ENCODE data around the gene CYP21A2. TPM values are rescaled to one million over a fixed set of nuclear protein-coding genes. Genes with fewer than 3 reads are reported as not detected.
"Not testable (repeated sequence)": the region's sequence is repeated elsewhere in the genome, so short reads cannot be mapped to it uniquely, and the experiment has no call there.

CYP21A2 gene
- total RNA-seq, 1 donor: 0.09 TPM

DNA sequence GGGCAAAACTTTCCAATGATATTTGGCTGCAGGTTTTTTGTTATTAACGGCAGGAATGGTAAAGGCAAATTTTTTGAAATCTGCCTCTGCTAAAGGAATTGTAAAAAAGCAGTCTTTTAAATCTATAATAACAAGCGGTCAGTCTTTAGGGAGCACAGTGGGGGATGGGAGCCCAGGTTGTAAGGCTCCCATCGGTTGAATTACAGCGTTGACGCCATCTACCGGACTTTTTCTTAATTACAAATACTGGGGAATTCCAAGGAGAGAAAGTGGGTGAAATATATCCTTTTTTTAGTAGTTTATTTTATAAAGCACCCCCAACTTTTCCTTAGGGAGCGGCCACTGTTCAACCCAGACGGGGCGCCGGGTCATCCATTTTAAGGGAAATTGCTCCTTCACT lies 16.1 kb upstream of the CYP21A2 start:
- H3K4me3 ChIP-seq (ENCODE audit: low read depth, low read length); DNase-seq (ENCODE audit: low read depth): not testable (repeated sequence)

DNA sequence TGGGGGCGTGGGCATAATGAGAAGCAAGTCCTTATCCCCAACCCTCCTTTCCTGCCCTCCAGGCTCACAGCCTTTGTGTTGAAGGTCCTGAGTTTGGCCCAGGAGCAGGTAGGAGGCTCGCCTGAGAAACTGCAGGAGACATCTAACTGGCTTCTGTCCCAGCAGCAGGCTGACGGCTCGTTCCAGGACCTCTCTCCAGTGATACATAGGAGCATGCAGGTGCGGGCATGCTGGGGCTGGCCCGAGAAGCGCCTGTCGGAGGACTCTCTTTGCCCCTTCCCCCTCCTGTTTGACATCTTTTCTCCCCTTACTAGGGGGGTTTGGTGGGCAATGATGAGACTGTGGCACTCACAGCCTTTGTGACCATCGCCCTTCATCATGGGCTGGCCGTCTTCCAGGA lies 9.6 kb upstream of the CYP21A2 start:
- not testable (repeated sequence) for DNase-seq (ENCODE audit: low read depth); H3K4me3 ChIP-seq (ENCODE audit: low read depth, low read length)

DNA sequence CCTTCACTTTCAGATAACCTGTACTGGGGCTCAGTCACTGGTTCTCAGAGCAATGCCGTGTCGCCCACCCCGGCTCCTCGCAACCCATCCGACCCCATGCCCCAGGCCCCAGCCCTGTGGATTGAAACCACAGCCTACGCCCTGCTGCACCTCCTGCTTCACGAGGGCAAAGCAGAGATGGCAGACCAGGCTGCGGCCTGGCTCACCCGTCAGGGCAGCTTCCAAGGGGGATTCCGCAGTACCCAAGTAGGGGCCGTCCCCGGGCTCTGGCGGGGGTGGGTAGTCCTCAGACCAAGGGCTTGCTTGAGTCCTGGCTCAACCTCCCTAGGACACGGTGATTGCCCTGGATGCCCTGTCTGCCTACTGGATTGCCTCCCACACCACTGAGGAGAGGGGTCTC lies 8.7 kb upstream of the CYP21A2 start:
- DNase-seq (ENCODE audit: low read depth); H3K4me3 ChIP-seq (ENCODE audit: low read depth, low read length): not testable (repeated sequence)

DNA sequence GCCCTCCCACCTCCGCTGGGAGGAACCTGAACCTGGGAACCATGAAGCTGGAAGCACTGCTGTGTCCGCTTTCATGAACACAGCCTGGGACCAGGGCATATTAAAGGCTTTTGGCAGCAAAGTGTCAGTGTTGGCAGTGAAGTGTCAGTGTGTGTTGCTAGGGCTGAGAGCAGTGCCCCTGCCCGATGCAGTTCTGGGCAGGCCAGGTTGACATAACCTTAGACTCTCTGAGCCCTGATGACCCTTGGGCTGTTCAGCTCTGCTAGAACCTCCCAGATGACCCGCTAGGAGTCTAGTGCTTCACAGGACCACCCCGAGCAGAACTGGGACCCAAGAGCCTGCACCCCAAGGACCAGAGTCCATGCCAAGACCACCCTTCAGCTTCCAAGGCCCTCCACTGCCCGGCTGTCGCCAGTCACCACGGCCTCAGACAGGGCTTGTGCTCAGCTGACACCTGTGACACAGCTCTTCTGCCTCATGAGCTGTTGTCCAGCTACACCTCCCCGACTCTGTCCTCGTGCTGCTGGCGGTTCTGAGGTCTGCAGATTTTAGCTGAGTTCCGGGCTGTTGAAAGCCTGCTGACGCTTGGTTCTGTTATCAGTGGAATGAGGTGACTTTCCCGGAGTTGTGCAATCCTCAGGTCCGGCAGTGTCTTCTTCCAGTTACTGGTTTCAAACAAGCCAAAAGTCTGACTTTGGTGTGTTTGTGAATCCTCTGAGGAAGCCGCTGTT lies 2.8 kb upstream of the CYP21A2 start:
- DNase-seq (ENCODE audit: low read depth); H3K4me3 ChIP-seq (ENCODE audit: low read depth, low read length): not testable (repeated sequence)

DNA sequence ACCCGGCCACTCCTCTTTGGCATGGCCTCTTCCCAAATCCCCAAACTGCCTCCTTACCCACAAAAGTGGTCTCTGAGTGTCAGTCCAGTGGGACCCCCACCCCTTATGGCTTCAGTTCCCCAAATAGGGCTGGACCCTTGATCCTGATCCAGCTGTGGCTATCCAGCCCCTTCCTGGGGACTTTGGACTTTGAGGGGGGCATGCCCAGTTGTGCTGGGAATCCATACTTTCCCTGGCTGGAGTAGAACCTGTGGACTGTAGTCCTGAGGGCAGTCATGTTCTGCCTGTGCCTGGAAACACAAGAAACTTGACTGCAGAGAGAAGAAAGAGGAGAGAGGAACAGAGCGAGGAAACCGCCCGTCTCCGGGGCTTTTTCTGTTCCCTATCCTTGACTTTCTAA lies 1.1 kb upstream of the CYP21A2 start:
- H3K4me3 ChIP-seq (ENCODE audit: low read depth, low read length); DNase-seq (ENCODE audit: low read depth): not testable (repeated sequence)

DNA sequence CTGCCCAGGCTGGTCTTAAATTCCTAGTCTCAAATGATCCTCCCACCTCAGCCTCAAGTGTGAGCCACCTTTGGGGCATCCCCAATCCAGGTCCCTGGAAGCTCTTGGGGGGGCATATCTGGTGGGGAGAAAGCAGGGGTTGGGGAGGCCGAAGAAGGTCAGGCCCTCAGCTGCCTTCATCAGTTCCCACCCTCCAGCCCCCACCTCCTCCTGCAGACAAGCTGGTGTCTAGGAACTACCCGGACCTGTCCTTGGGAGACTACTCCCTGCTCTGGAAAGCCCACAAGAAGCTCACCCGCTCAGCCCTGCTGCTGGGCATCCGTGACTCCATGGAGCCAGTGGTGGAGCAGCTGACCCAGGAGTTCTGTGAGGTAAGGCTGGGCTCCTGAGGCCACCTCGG lies 663 bp downstream of the CYP21A2 start:
- DNase-seq (ENCODE audit: low read depth); H3K4me3 ChIP-seq (ENCODE audit: low read depth, low read length): not testable (repeated sequence)

DNA sequence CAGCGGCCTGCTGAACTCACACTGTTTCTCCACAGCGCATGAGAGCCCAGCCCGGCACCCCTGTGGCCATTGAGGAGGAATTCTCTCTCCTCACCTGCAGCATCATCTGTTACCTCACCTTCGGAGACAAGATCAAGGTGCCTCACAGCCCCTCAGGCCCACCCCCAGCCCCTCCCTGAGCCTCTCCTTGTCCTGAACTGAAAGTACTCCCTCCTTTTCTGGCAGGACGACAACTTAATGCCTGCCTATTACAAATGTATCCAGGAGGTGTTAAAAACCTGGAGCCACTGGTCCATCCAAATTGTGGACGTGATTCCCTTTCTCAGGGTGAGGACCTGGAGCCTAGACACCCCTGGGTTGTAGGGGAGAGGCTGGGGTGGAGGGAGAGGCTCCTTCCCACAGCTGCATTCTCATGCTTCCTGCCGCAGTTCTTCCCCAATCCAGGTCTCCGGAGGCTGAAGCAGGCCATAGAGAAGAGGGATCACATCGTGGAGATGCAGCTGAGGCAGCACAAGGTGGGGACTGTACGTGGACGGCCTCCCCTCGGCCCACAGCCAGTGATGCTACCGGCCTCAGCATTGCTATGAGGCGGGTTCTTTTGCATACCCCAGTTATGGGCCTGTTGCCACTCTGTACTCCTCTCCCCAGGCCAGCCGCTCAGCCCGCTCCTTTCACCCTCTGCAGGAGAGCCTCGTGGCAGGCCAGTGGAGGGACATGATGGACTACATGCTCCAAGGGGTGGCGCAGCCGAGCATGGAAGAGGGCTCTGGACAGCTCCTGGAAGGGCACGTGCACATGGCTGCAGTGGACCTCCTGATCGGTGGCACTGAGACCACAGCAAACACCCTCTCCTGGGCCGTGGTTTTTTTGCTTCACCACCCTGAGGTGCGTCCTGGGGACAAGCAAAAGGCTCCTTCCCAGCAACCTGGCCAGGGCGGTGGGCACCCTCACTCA lies 1.4 kb downstream of the CYP21A2 start:
- H3K4me3 ChIP-seq (ENCODE audit: low read depth, low read length): not testable (repeated sequence)

DNA sequence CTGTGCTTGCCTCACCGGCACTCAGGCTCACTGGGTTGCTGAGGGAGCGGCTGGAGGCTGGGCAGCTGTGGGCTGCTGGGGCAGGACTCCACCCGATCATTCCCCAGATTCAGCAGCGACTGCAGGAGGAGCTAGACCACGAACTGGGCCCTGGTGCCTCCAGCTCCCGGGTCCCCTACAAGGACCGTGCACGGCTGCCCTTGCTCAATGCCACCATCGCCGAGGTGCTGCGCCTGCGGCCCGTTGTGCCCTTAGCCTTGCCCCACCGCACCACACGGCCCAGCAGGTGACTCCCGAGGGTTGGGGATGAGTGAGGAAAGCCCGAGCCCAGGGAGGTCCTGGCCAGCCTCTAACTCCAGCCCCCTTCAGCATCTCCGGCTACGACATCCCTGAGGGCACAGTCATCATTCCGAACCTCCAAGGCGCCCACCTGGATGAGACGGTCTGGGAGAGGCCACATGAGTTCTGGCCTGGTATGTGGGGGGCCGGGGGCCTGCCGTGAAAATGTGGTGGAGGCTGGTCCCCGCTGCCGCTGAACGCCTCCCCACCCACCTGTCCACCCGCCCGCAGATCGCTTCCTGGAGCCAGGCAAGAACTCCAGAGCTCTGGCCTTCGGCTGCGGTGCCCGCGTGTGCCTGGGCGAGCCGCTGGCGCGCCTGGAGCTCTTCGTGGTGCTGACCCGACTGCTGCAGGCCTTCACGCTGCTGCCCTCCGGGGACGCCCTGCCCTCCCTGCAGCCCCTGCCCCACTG lies 2.3 kb downstream of the CYP21A2 start:
- DNase-seq (ENCODE audit: low read depth); H3K4me3 ChIP-seq (ENCODE audit: low read depth, low read length): not testable (repeated sequence)

More for the DNA sequence above, 1.4 kb downstream of the CYP21A2 start:
- not testable (repeated sequence) for DNase-seq (ENCODE audit: low read depth)

DNA sequence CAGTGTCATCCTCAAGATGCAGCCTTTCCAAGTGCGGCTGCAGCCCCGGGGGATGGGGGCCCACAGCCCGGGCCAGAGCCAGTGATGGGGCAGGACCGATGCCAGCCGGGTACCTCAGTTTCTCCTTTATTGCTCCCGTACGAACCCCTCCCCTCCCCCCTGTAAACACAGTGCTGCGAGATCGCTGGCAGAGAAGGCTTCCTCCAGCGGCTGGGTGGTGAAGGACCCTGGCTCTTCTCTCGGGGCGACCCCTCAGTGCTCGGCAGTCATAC lies 2.8 kb downstream of the CYP21A2 start:
- DNase-seq (ENCODE audit: low read depth); H3K4me3 ChIP-seq (ENCODE audit: low read depth, low read length): not testable (repeated sequence)

DNA sequence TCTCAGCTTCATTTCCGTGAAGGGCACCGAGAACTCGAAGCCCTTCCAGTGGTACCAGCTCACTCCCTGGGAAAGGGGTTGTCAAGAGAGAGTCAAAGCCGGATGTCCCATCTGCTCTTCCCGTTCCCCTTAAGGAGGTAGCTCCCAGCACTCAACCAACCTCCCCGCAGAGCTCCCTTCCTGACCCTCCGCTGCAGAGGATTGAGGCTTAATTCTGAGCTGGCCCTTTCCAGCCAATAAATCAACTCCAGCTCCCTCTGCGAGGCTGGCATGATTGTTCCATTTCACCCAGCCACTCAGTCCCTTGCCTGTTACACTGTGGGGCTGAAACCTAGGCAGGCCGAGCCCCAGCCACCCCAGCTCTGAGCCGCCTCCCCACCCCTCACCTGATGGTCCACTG lies 3.2 kb downstream of the CYP21A2 start:
- not testable (repeated sequence) for H3K4me3 ChIP-seq (ENCODE audit: low read depth, low read length); DNase-seq (ENCODE audit: low read depth)

DNA sequence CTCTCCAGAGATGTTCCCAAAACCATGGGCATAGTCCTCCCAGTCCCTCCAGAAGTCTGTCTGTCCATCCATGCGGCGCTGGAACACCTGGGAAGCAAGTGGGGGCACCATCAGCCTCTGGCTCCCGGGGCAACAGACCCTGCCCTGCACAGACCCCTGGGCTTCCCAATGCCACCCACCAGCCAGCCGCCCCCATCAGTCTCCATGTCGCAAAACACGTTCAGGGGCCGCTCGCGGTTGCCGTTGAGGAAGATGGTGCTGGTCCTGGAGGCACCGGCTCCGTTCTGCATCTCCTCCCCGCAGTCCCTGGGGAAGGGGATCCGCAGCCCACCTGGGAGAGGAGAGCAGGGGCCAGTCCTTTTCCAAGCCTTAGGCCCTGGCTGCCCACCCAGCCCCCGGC lies 4.1 kb downstream of the CYP21A2 start:
- H3K4me3 ChIP-seq (ENCODE audit: low read depth, low read length); DNase-seq (ENCODE audit: low read depth): not testable (repeated sequence)

DNA sequence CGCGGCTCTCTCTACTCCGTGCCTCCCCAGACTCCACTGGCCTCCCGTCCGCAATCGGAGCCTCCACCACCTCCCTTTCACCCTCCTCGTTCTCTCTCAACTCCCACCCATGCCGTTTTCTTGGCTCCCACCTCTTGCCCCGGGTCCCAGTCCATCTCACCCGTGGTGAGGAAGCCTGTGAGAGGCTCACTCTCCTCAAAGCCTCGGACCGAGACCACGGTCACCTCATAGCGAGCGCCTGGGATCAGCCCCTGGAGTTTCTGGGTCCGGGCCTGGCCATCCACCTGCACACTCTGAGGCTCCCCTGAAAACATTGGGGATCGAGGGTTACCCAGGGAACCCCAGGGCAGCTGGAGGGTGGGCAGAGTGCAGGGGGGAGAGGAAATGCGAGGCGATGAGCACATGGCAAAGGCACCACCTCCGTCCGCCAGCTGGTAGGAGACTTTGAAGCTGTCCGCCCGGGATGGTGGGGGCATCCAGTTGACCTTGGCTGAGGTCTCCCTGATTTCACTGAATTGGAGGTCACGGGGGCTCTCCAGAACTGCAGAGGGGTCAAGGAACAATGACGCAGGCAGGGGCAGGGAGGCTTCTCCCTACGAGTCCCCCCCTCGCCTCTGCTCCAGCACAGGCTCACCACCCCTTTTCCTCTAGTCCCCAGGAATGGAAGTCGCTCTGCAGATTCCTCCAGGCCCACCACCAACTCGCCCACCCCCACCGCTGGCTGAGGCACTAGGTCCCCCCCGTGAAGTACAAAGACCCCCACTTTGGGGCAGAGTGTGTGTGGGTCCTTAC lies 5.6 kb downstream of the CYP21A2 start:
- not testable (repeated sequence) for DNase-seq (ENCODE audit: low read depth); H3K4me3 ChIP-seq (ENCODE audit: low read depth, low read length)

DNA sequence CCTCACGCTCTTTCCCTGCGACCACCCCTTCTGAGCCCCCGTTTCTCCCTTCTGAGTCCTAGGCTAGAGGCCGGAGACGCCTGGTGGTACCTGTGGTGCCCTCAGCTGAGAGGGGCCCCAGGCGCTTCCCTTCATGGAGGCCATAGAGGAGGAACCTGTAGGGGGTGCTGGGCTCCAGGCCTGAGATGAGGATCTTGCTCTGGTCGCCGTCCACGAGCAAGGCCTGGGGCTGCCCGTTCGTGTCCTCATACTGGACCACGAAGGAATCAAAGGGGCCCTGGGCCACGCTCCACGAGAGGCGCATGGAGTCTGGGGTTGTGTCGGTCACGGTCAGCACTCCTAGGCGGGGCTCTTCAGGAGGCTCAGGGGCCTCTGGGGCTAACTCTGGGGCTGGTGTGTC lies 6.7 kb downstream of the CYP21A2 start:
- DNase-seq (ENCODE audit: low read depth); H3K4me3 ChIP-seq (ENCODE audit: low read depth, low read length): not testable (repeated sequence)
